Effector CD4-positive, alpha-beta T cell (primary cell): Measurements from ENCODE around the gene RNF2.
"Not testable (repeated sequence)": the region's sequence is repeated elsewhere in the genome, so short reads cannot be mapped to it uniquely, and the experiment has no call there.

Experiments
- DNase-seq: peaks from one replicate; pipeline ENCODE4 v3.0.0-alpha.2; 2020
- total RNA-seq: gene quantifications from one replicate; lab custom pipeline; 2026; lab: John Stamatoyannopoulos, UW

Gene RNF2
- 16.5 reads per million, percentile 42 among the genes with 10 or more reads in this experiment for total RNA-seq

DNA sequence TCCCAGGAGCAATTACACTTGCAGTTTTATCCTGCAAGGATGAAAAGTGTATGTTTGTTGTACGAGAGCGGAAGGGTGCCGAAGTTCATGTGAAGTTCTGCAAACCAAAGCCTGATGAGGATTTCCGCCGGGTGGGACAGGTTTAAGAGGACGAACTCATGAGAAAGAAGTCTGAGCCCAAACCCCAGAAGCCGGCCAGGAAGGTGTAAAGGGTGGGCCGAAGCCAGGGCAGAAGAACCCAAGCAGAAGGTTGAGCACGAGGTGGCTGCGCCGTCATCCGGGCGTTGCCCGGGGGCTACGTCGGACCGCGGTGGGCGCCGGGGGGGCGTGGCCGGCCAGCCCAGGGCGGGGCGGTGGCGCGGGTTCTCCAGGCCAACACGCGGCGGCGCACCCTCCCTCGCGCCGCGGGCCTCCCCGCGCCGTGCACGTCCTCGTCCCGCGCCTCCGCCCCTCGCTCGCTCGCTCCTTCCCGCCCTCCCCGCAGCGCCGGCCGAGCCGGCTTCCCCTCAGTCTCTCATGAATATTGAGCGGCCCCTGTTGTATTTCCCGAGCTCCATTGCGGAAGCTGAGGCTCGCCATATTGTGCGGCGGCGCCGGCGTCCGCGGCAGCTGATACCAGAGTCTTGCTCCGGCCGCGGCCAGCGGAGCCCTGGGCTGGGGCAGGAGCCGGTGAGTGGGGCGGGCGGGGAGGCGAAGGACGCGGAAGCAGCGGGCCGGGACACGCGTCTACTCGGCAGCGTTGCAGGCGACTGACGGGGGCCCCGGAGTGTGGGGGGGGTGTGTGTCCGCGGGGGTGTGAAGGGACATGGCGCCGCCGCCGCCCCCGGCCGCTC lies at the start of gene RNF2:
RNF2 (plus strand) TSS at position 578 of the 833 bp plus-strand sequence. CDS start 41,996 bp downstream, outside the sequence.
- peak; percentile 69 for DNase-seq

DNA sequence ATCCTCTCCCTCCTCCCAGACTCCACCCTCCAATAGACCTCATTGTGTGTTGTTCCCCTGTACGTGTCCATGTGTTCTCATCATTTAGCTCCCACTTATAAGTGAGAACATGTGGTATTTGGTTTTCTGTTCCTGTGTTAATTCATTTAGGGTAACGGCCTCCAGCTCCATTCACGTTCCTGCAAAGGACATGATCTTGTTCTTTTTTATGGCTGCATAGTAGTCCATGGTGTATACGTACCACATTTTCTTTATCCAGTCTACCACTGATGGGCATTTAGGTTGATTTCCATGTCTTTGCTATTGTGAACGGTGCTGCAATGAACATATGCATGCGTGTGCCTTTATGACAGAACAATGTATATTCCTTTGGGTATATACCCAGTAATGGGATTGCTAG lies 45.4 kb upstream of the RNF2 start:
- DNase-seq = not testable (repeated sequence)

DNA sequence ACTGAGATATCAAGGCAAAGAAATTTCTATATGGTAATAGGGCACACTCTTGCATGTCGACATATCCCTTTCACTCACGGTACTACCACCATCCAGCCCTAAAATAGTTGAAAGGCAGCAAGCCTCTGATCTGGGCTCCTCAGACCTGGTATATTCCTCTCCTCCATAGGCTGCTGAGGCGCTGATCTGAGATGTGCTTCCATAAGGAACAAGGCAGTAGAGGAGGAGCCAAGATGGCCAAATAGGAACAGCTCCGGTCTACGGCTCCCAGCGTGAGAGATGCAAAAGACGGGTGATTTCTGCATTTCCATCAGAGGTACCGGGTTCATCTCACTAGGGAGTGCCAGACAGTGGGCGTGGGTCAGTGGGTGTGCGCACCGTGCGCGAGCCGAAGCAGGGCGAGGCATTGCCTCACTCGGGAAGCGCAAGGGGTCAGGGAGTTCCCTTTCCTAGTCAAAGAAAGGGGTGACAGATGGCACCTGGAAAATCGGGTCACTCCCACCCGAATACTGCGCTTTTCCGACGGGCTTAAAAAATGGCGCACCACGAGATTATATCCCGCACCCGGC lies 44.0 kb upstream of the RNF2 start:
- not testable (repeated sequence) for DNase-seq

DNA sequence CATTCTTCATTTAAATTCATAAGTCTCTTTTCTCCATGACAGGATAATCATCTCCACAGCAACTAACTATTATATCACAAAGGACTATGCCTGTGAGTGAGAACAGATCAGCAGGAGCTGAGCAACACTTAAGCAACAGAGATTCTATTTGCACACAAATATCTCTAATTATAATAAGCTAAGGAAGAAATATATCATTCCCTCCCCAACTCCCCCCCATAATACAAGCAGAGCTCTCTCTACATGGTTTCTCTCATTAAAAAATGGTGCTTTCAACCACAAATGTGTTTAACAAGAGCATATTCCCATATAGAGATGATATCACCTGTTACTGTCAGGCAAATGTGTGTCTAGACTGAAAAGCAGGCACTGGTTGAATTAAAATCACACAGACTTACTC lies 36.5 kb upstream of the RNF2 start:
- DNase-seq = no peak

DNA sequence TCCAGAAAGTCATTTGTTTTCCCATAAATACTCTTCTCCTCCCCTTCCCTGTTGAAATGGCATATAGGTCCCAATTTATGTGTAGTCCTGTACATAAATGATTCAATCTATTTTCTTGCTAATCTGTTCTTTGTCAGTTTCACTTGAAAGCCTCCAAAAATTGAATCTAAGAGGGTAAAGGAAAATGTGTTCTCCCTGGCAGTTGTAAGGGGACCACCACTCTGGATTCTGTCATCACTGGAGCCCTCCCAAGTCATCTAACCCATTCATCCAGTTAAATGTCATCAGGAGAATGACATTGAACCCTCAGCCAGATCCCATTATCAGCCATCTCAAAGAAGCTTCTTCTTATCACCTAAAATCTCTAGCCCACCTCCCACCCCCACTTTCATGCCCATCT lies 35.0 kb upstream of the RNF2 start:
- no peak for DNase-seq

DNA sequence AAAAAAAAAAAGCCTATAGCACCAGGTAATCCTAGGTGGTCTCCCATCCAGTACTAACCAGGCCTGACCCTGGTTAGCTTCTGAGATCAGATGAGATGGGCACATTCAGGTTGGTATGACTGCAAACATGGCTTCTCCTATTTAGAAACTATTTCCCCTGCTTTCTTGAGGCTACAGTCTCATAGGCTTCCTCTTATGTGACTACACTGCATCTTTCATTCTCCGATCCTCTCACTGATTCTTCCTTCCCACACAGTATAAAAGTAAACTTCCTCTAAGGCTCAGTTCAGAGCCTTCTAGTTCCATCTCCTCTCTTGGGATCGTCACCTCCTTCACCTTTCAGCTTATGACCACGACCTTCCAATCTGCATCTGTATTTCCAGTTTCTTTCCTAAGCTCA lies 30.4 kb upstream of the RNF2 start:
- DNase-seq = no peak

DNA sequence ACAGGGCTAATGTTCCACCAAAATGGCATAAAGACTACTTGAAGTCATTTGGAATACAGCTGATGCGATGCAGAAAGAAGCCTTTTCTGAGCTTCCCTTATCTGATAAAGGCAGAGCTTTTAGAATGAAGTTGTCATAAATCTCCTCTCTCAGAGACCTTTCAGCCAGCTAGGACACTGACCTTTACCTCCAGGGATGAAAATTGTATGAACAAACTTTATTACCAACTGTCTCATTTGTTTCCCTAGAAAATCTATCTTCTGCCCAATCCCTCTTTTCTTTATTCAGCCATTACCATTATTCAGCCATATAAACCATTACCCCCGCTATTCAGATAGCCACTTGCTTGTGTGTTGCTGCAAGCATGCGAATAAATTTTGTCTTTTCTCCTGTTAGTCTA lies 29.7 kb upstream of the RNF2 start:
- no peak for DNase-seq

DNA sequence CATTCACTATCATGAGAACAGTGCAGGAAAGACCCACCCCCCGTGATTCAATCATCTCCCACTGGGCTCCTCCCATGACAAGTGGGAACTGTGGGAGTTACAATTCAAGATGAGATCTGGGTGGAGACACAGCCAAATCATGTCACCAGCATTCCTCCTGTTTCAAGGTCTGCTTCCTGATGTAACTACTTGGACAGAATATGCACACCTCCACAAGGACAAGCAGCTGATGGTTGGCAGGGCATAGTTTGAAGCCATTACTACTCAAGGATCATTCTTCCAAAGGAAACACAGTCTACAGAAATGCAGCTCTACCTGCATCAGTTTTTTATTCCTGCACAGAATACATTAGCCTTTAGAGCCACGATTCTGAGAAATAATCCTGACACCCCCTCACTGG lies 28.5 kb upstream of the RNF2 start:
- no peak for DNase-seq

DNA sequence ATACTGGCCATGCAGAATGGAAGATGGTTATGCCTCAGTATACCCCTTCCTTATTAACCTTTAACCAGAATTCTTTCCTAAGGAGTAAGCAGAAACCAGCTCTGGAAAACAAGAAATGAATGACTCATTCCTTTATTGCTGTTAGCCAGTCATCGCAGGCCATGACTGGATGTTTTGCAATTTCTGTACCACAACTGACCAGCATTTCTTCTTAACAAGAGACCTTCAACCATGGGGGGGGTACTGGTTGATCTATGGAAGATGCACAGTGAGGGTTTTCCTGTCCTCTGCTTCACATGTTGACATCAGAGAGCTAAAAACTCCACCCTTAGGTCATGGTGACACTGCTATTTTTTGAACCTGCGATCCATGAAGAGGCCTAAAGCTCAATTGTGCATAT lies 28.0 kb upstream of the RNF2 start:
- no peak for DNase-seq

DNA sequence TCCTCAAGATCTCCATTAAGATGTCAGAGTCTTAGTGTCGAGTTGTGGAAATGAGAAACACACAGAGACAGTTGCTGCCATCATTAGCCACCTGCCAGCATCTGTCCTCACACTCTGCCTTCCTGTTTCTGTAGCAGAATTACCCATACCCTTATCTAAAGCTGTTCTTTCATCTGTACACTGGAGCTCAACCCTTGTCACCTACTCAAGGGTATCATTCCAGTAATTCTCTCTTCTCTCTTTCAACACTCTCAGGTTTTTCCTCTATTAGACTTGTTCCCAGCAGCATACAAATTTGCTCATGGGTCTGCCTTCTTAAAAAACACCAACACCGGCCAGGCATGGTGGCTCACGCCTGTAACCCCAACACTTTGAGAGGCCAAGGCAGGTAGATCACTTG lies 27.4 kb upstream of the RNF2 start:
- no peak for DNase-seq

DNA sequence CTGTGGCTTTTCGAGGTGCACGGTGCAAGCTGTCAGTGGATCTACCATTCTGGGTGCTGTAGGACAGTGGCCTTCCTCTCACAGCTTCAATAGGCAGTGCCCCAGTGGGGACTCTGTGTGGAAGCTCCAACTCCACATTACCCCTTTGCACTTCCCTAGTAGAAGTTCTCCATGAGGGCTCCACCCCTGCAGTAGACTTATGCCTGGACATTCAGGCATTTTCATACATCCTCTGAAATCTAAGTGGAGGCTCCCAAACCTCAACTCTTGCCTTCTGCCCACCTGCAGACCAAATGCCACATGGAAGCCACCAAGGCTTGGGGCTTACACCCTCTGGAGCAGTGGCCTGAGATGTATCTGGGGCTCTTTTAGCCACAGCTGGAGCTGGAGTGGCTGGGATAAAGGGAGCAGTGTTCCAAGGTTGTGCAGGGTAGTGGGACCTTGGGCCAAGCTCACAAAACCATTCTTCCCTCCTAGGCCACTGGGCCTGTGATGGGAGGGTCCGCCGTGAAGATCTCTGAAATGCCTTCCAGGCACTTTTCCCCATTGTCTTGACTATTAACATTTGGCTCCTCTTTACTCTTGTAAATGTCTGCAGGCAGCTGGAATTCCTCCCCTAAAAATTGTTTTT lies 18.0 kb upstream of the RNF2 start:
- DNase-seq = no peak

DNA sequence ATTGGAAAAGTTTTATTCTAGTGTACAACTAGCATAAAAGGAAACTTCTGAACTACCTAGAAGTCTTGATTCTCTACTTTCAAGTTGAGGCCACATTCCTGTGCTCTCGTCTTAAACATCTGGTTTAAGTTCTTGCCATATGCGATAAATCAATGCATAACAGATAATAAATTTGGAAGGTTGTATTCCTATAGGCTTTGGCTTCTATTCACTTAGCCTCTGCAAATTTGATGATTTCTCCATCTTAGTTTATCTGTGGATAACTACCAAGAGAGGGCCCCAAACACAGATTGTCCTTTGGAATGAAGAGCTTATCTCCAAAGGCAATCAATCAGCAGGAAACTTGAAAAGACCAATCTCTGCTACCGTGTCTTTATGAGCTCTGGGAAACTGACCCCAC lies 11.7 kb upstream of the RNF2 start:
- no peak for DNase-seq

DNA sequence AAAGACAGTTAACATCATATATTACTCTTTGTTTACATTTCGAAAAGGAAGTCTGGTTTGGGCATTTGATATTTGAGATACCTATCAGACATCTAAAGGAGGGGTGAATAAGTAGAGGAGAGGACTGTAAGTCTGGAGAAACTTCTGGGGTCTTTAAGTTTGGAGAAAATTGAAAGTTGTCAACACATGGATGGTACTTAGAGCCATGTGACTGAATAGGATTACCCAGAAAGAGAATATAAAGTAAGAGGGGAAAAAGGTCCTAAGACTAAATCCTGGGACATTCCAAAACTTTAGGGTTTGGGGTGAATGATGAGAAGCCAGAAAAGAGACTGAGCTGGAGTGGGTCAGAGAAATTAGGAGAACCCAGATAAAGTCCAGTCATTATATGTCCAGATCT lies 10.1 kb upstream of the RNF2 start:
- no peak for DNase-seq

DNA sequence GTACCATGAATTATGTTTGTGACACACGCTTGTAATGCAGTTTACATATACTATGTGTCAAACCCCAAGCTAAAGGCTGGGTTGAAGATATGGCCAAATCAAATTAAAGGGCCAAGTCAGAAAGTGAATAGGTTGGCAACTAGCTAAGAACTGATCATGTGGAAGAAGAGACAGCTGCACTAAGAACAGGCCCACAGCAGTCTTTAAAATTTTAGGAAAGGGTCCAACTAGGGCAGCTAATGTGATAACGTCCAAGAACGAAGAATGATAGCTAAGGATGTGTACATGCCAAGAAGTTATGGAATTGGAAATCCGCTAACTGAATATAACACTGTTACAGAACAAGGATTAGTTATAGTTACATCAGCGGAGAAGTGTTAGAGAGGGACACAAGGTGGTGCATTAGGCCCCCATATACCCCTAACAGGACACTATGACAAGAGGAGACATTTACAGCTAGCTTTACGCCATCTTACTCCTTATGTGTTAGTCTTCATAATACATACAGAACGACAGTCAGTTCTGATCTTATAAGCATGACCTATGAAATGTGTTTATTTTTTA lies 6.5 kb upstream of the RNF2 start:
- DNase-seq = no peak

DNA sequence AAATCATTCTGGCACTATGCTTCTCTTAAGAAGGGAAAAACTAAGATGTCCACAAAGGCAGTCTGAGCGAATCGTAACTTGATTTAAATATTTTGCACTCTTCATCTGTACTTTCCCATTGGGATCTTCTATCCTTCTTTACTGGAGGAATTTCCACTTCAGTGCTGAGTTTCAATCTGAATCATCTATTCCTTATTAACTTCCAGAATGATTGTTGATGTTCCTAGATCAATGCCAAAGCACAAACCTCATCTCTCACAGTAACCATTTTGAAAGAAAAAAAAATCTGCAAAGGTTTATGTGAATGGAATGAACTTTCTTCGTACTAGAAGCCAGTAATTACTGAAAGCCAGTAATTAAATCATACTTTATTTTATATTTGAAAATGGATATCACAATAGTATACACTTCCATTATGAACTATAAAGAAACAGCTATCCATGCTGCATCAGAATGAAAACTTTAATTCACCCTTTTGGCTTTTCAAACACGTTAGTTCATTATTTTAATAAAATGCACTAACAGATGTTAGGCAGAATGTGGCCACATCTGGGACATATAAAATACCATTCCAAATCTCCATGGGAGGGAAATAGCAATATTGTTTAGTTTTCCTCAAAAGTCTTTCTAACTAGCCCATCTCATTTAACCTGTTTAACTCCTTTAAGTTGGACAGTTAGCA lies 5.5 kb upstream of the RNF2 start:
- no peak for DNase-seq

DNA sequence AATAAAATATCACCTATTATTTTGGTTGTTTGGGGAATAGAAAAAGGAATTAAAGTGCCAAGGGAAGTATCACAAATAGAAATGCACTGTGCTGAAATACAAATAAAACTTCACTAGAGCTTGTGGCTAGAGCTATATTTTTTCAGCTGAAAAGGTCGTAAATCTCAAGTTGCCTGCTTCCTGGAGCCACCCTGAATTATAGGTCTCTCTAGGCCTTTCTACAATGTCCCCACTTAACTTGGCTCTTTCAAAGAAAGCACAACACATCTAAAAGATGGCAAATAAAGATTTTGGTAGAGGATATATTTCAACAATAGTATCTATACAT lies 5.0 kb upstream of the RNF2 start:
- DNase-seq = no peak

DNA sequence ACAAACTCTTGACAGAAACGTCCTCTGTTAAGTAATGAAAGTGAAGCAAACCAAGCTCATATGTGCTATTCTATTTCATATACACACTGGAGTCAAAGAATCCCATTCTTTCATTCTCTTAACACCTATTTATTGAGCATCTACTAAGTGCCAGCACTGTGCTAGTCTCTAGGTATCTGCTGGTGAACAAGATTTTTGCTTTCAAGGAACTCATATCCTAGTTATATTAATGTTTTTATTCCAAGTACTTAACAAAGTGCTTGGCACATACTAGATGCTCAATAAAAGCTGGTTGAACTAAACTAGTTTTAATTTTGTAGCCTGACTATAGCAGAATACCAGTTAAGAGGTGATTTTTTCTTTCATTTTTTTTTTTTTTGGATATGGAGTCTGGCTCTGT lies 3.6 kb upstream of the RNF2 start:
- DNase-seq = no peak

DNA sequence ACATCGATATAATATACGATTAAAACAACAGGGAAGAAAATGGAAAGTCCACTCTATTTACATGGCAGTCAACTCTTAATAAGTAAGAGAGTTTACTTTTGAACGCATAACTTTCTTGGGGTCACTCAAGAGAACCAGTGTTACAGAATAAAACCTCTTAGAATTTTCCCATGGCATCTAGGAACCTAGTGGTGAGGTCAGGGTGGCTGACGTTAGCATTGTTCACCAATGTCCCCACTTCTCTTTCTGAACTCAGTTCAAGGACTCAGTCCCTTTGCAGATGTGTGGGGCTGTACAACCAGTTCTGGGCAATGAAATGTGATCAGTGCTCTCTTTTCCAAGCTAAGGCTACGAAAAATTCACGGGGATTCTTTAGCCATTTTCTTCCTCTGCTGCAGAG lies 2.6 kb upstream of the RNF2 start:
- DNase-seq = no peak

DNA sequence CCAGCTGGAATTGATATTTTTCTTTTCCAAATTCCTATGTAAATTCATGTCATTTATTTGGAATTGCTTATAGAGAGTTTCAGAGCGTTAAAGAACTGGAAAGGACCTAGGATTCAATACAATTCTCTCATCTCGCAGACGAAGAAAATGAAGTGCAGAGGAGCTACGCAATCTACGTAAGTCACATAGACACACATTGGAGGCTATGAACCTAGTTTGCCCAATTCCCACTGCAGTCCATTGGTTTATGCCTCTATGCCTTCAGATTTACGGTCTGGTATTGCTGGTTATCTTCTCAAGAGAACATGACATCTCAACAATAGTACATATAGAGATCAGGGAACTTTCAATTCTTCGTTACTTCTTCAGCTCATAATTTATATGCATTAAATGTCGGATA lies 971 bp upstream of the RNF2 start:
- no peak for DNase-seq

DNA sequence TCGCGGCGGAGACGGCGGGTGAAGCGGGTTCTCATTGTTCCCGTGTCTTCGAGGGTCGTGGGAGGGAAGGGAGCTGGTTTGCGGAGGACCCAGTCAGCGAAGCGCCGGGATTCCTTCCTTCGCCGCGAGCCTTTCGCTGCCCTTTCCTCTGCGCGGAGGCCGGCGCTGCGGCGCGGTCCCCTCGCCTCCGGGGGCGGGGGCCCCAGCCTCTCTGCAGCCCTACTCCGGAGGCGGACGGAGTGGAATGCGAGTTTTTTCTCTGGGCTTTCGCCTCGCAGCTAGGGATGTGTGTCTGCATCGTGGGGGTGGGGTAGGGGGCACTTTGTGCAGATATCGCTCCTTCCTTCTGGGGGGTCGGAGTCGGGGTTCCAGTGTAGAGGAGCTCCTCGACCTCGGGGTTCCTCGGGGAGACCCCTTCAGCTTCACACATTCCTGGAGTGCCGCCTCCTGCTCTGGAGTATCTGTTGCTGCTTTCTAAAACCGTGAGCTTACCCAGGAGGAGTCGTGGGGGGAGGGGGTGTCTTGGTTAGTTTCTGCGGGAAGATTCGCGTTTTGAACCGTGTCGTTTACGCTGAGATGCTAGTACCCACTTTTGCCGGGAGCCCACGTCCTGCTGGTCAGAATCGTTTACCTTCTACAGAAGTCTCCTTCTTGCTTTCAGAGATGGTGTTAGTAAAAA lies 595 bp downstream of the RNF2 start:
- DNase-seq = peak; percentile 2

DNA sequence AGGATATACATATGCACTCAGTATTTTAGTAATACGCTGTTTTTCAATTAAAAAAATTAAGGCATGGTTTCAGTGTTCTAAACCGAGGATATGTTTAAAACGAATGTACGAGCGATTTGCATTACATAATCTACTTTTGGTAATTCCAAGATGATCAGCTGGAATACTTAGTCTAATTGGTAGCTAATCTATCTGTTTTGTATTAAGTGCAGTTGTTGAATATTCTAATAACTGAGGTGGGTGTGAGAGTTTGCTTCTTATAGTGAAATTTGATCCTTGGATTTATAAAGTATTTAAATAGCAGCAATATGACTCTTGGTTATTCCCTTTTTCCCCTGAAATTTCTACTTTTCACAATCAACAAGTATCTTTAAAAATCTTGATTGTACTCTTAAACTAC lies 1.3 kb downstream of the RNF2 start:
- no peak for DNase-seq

DNA sequence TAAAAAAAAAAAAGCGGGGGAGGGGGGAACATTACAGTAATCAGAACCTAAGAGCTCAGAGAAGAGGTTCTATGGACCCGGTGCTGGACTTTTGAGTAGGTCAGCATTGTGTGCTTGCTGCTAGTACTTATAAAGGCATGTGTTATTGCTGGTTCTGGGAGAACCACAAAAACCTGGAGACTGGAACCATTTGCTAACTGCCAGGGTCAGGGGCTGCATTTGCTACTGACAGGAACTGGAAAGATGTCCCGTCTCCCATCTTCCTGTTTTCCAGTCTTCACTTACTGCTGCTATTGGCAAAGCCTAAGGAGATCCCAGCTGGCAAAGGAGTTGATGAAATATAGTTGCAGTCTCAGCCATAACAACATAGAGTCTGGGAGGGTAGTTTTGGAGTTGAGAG lies 4.3 kb downstream of the RNF2 start:
- DNase-seq = no peak
